HG03378 (cell line): Measurements from ENCODE around the gene RAB40C.

Experiments
- ATAC-seq: cut with Tn5 transposase; IDR thresholded peaks from one replicate; pipeline ENCODE4 v1.9.1; 2021; ENCODE audit warnings: mild to moderate bottlenecking, moderate library complexity; ENCODE audit not compliant: unreplicated experiment

RAB40C gene

DNA sequence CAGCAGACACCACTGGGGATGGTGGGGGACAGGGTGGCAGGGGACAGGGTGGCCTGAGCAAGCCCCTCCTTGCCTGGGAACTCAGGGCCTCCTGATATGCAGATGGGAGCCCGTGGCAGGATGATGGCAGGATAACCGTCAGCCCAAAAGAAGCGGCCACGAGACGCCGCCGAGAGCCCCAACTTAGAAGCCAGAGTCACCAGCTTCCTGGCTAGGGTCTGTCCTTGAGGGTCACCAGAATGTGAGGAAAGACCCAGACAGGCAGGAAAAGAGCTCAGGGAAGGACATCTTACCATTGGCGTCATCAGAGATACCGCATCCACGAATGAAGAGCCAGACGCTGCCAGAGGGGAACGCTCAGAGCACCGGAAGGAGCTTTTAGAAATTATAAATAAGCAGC lies 19.4 kb downstream of the RAB40C start:
- no peak for ATAC-seq

DNA sequence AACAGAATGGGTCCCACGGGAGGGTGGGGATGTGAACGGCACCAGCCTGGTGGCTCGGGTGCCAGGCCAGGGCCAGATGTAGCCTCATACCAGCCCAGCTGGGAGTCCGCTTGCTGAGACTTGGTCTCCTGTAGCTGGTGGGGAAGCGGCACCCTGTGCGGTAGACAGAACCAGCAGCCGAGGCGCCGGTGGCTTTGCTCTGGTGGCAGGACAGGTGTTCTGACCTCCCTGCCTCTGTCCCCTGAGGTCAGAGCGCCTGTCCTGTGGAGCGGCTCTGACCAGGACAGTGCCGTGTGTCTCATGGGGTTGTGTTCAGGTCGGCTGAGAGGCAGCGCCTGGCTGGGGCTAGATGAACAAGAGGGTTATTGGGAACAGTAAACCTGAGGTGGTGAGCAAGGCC lies 20.1 kb downstream of the RAB40C start:
- ATAC-seq = no peak

DNA sequence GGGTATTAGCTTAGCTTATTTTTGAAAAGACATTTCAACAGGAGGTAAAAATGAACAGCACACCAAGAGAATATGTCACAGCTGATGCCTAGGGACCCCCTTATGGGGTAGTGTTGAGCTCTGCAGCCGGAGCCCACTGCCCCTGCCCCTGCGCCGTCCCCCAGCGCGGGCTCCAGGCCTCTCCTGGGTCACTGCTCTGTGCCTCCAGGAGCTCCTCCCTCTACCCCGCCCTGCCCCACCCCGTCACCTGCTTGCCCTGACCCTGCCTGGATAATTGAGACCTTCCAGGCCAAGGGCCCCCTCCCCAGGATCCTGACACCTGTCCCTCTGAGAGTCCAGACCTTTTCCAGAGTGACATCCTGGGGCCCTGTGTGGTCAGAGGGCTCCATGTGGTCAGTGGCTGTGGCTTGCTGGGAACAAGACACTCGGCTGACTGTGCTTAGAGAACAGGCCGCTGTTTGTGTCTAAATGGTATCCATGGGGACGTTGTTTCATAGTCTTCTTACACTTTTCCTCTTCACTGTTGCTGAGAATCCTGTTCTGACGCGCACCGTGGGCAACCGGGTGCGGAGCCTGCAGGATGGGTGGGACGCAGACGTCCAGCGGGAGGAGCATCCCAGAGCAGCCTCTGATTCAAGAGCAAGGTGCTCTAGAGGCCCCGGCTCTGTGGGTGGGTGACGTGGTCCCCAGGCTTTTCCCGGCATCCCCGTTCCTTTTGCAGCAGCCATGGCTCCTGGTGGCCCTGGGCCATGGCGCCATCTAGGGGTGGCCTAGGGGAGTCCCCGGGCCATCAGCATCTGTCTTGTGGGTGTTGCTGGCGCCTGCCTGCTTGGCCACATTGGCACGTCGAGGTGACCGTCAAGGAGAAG lies 20.9 kb downstream of the RAB40C start:
- ATAC-seq = no peak

DNA sequence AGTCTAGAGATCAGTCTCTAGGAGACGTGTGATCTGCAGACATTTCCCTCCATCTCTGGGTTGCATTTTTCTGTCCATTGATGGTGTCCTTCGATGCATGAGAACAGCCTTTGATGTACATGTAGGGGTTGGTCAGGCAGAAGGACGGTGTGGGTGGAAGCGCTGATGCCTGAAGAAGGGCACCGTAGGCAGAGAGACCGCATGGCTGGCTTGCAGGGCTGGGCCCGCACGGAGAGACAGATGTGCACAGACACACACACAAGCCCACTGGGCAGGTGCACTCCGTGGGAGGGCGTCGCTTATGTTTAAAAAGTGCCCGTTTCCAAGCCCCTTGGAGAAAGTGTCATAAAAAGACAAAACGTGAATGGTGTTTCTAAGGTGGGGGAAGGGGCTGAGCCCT lies 25.3 kb downstream of the RAB40C start:
- no peak for ATAC-seq

DNA sequence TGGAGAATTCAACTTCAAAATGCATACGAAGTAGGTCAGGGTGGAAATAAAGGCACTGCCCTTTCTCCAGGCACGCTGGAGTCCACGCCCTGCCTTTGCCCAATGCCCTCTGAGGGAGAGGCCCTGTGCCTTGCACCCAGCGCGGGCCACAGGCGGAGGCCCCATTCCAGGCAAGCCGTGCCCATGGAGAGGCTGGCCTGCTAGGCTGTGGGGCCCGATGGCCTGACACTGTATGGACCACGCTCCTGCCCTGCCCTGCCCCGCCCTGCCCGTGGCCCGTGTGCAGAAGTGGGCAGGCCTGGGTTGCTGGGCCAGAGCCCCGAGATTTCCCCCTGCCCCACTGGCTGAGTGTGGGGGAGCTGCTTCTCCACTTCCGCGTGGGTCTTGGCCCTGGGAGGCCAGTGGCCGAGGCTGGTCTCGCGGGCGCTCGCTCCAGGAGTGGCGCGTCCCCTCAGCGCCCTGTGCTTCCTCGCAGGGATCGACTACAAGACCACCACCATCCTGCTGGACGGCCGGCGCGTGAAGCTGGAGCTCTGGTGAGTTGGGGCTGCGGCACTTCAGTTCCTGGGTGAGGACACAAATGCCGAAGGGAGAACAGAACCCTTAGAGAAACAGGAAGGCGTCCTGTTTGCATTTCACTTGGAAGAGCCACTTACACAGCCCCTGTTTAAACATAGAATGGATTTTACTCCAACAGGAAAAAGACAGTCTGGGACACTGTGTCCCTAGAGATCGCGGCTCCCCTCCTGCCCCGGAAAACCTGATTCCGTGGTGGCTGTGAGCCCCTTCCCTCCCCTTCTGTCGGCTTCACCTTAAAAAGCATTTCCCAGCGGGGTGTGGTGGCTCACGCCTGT lies 27.1 kb downstream of the RAB40C start:
- no peak for ATAC-seq

DNA sequence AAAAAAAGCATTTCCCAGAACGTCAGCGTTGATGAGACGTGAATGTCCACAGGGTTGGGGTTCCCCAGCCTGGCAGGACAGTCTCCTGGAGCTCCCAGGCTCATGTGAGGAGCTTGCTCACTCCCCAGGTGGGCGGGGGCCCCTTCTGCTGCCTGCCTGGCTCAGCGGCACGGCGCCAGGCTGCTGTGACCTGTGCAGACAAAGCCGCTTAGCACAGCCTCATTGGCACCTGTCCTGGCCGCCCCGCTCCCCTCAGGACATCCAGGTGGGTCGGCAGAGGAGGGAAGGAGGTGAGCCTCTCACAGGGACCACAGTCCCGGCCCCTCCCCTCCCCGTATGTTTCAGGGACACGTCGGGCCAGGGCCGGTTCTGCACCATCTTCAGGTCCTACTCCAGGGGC lies 28.0 kb downstream of the RAB40C start:
- no peak for ATAC-seq

DNA sequence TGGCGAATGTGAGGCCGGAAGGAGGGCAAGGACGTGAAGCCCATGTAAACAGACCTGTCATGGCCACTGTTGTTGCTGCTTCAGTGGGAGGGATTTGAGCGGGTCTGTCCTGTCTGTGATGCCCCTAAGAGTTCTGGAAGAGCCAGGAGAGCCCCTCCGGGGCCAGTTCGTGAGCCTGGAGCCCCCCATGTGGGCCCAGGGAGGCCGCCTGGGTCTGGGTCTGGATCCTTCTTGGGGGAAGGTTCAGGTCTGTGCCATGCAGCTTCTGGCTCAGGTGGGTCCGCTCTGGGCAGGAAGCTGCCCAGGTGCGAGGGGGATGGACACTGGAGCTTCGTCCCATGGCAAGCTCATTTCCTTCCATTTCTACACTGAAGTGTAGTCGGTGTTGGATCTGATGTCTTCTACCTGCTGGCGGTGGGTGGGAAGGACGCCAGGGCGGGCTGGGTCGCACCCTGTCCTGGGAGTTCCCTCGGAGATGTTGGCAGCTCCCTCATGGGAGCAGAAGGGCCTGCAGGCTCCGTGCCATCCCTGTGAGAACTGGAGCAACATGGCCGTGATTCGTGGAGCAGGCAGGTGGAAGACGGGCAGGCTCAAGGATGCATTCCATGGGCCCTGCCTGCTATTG lies 29.7 kb downstream of the RAB40C start:
- ATAC-seq = no peak

DNA sequence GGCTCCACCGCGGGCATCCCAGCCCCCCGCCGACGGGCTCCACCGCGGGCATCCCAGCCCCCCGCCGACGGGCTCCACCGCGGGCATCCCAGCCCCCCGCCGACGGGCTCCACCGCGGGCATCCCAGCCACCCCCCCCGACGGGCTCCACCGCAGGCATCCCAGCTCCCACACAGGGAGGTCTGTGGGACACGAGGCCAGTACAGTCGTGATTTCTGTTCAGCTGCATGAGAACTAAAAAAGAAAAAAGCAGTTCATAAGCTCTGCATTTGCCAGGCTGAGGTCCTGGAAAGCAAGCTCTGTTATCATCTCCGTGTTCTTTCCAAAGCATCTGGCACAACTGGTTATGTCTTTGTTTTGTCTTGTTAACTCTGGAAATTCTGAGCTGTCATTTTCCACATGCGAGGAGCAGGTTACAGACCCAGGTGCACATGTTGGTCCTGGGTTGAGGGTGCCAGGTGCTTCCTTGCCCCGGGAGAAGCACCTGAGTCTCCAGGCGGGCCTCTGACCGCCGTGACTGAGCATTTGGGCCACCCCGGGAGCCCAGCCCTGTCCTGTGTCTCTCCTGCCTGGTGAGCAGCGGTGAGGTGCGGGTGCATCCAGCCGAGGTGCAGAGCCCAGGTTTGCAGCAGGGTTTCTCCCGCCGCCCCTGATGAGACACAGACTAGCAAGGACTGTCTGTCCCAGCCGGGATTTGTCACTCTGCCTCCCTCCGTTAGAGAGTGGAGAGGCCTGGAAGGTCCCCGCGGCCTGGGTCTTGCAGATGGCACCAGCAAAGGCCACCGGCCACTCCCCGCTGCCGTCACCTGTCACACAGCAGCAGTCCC lies 31.0 kb downstream of the RAB40C start:
- no peak for ATAC-seq

DNA sequence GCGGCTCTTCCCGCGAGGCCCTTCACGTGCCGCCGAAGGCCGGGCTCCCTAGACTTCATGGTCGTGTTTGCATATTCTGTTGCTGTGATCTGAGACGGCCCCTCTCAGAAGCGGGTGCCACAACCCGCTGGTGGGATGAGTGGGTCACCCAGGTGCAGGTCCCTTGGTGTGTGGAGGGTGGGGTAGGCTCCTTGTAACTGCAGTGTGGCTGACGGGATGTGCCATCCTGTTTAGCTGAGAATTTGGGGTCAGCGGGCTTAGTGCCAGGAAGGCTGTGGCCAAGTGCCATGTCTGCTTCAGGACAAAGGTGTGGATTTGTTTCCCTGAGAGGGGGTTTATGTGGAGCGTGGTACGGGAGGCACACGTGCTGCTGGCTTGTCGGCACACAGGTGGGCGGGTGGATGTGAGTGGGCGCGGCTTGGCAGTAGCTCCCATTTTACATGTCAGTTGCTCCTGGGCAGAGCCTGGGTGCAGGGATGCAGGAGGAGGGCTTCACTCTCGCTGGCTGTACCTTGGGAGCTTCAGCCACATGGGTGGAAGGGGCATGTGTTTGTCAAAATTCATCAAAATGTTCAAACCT lies 31.8 kb downstream of the RAB40C start:
- ATAC-seq = no peak

DNA sequence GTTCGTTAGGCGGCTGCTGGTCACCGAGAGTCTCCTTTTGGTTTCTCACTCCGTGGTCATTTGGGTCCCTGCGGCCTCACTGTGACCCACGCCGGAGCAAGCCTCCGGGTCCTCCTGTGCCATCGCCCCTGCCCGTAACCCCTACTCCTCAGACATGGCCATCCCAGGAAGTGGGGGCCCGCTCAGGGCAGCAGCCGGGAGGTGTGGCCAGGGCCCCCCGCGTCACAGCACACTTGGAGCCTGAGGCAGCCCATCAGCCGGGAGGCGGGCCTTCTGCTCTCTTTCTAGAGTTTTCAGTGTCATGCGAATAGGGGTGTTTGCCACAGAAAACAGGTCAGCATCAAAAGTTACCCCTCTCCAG lies 33.0 kb downstream of the RAB40C start:
- ATAC-seq = no peak

DNA sequence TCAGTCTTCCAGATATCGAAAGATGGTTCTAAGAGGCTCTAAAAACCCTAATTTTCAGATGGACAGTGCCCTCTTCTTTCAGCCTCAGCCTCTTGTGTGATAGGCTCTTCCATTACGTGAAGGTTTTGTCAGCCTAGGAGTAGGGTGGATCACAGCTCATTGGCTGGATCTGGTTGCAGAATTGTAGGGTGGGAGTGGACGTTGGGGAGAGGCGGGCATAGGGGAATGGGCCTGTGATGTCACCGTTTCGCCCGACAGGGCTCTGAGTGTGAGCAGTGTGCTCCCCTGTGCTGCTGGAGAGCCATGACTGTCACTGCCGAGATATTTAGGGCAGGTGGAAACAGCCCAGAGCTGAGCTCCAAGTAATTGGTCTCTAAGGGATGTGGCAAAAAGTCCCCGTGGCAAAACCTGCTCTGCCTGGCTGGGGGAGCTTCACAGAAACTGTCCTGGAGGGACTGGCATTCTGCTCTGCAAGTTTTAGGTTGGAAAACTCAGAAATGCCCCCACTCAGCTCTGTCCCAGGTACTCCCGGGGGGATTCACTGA lies 34.7 kb downstream of the RAB40C start:
- ATAC-seq = no peak

DNA sequence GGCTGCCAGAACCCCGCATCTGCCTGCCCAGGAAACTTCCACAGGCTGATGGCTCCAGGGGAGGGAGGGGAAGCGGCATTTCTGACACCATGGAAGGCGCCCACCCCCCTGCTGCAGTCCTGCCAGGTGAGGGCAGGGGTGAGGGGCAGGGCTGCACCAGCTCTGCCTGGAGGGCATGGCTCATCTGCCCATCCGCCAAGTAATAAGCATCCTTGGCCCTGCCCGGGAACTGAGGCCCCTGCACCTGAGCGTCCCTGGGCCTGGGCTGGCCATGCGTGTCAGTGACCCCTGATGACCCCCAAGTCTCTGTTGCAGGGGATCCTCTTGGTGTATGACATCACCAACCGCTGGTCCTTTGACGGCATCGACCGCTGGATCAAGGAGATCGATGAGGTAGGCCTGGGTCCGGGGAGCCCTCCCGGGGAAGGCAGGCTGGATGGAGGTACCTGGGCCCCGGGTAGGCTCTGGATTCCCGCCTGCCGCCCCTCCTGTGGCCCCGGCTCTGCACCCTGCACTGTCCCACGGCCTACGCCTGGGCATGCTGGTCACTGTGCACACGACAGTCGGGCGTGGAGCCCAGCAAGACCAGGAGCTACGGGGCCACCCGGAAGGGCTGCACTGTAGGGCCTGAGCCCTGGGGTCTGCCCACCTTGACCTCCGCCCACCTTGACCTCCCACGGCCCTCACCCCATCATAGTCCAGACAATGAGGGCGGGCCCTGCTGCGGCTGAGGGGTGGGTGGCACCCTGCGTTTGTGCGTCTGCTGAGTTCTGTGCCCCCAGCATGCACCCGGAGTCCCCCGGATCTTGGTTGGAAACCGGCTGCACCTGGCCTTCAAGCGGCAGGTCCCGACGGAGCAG lies 35.5 kb downstream of the RAB40C start:
- ATAC-seq = no peak

DNA sequence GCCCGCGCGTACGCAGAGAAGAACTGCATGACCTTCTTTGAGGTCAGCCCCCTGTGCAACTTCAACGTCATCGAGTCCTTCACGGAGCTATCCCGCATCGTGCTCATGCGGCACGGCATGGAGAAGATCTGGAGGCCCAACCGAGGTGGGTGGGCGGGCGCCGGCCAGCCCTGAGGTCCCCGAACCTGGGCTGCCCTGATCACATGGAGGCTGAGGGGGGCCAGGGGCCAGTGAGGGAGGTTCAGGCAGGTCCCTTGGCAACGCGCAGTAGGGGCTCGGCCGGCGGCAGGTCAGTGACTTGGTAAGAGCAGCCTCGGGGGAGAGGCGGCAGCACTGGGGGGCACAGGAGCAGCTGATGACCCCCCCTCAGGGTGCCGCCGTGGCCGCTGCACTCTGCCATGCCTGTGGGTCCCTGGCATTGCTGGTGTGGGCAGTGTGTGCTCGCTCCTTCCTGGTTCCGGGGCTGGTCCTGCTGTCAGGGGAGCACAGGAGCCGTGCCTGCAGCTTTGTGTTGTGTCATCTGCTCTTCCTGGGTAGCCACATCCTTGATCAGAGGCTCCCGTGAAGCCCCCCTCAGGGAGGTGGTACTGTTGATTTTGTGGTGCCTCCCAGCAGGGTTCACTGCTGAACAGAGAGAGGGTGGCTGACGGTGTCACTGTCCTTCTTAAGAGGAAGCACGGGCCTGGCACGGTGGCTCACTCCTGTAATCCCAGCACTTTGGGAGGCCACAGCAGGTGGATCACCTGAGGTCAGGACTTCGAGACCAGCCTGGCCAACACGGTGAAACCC lies 36.3 kb downstream of the RAB40C start:
- no peak for ATAC-seq

DNA sequence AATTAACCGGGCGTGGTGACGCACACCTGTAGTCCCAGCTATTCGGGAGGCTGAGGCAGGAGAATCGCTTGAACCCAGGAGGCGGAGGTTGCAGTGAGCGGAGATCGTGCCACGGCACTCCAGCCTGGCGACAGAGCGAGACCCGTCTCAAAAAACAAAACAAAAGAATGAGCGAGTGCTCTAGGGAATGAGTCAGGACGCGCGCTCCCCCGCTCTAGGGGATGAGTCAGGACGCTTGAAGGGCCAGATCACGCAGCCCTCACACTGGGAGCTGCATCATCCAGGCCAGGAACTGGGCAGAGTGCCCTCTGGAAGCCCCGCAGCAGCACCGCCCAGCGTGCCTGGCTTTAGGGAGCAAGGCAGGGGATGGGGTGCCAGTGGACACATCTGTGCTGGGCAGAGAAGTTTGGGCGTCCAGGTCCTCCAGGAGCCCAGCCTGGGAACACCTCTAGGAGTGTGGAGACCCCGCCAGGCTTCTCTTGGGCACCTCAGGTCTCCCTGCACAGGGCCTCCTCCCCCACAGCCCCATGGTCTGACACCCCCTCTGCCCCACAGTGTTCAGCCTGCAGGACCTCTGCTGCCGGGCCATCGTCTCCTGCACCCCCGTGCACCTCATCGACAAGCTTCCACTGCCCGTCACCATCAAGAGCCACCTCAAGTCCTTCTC lies 37.1 kb downstream of the RAB40C start:
- ATAC-seq = no peak

DNA sequence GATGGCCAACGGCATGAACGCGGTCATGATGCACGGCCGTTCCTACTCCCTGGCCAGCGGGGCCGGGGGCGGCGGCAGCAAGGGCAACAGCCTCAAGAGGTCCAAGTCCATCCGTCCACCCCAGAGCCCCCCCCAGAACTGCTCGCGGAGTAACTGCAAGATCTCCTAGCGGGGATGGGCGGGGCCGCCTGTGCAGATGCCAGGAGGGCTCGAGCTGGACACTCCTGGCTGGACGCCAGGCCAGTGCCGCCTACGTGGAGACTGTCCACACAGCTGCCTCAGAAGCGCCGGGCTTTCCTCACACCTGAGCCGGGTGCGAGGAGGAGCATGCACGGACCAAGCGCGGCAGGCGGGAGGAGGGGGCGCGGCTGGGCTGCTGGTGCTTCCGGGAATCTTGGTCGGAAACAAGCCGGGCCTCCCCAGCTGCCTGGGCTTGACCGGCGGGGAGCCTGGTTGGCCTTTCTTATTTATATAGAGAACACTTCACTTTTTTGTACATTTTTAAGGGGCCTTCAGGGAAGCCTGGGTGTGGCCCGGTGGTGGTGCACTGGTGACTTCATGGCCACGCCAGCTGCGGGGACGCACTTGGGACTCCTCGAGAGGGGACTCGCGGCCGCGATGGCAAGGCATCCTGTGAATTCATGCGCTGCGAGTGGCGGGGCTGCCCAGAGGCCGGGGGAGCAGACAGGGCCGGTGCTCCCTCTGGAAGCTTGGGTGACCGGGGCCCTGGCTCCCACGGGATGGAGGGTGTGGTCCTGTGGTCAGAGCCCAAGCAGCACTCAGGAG lies 37.8 kb downstream of the RAB40C start:
- no peak for ATAC-seq

DNA sequence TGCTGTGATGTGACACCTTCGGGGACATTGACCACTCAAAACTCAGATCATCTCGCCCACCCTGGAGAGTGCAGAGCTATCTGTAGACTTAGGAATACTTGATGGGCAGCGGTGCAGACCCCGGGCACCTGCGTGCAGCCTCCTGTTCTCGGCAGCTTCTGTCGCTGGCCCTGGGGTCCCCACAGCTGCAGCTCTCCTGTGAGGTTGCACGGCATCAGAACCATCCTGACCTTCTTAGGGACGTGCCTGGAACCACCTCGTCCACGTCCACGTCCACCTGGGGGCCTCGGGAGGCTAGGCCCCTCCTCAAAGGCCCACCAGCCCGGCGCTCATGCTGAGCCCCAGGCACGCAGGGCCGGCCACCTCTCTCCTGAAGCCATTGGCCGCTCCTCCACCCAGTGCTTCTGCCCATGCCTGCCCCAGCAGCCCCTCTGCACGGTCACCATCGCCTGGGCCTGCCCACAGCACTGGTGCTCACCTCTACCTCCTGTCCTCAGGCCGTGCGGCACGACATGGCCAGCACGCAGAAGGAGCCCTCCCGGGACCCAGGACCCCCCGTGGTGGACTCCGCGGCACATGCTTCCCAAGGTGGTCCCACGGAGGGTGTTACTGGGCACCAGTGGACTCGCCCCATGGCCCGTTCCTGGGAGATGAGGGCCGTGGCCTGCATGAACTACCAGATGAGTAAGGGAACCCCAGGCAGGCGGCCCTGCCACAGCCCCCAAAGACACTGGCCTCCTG lies 38.6 kb downstream of the RAB40C start:
- ATAC-seq = no peak
